ENCODE data around the gene SOX11. TPM values are rescaled to one million over a fixed set of nuclear protein-coding genes. Genes with fewer than 3 reads are reported as not detected.

SOX11 gene
- total RNA-seq, 1 experiment from 2014 or later = 0.02 TPM

DNA sequence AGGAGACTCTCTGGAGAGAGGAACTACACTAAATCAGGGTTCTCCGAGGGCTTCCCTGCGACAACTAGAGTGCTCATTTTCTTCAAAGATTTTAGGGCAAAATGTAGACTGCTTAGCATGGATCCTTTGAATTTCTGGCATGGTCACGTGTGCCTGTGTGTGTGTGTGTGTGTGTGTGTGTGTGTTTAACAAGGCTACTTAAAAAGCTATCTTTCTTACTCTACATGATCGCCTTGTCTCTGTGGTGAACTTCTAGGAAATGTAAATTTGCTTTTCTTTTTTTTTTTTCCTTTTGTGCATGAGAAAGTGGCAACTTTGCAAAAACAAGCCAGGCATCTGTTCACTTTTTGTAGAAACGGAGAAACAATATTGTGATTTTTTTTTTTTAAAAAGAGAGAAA, 43.9 kb downstream of the SOX11 start:
- no peaks in the 10 kb centered on the region for H3K36me3 ChIP-seq (ENCODE audit: control insufficient read depth in 1 of 2, insufficient read depth in 2 of 2, low read length in 2 of 2)
- H3K9me2 ChIP-seq (ENCODE audit: insufficient read depth) = no peaks in the 10 kb centered on the region
- BruUV-seq (replicated peaks) = no TSS peak
- CTCF ChIA-PET = no interaction called here
- no peak overlapping the region for H3K4me3 ChIP-seq (replicated peaks in 1 of 2; ENCODE audit: low read depth in 1 of 2, low read length in 2 of 2)
- RAD21 ChIA-PET (ENCODE audit: low non-redundant PET in 1 of 2, low total read pairs in 2 of 2, uncharacterized antibody in 2 of 2, unreplicated experiment in 2 of 2) = no interaction called here
- no peaks in the 10 kb centered on the region for H3K4me1 ChIP-seq (ENCODE audit: control insufficient read depth in 1 of 2, insufficient read depth in 2 of 2, low read length in 2 of 2)
- H3K4me2 ChIP-seq (ENCODE audit: low read length) = no peak overlapping the region
- H3K27me3 ChIP-seq (ENCODE audit: insufficient read depth, low read length) = no peaks in the 10 kb centered on the region
- intact Hi-C loops (cut with micrococcal nuclease) = no loop called here
- DNase-seq (ENCODE audit: low read depth, low spot score) (no peak), ATAC-seq (no peak)
- H3K9me3 ChIP-seq (ENCODE audit: control insufficient read depth in 1 of 2, insufficient read depth in 1 of 2, low read depth in 1 of 2, low read length in 2 of 2) = peaks cover 4 to 10% of the 10 kb centered on the region in 2 experiments; a peak in 2 of 4 replicates
- H4K20me1 ChIP-seq (ENCODE audit: insufficient read depth) = no peaks in the 10 kb centered on the region
- POLR2A ChIA-PET = no interaction called here
- TF ChIP-seq YY1 (IDR thresholded peaks at IDR 0.05; ENCODE audit: extremely low read depth, insufficient replicate concordance, low read depth, low read length) (no peak), SP1 (IDR thresholded peaks at IDR 0.05; ENCODE audit: low read depth) (no peak), TCF7L2 (IDR thresholded peaks at IDR 0.05; ENCODE audit: borderline replicate concordance, extremely low read depth, insufficient read depth, insufficient read length) (no peak), EZH2 (IDR thresholded peaks at IDR 0.05) (no peak), ZNF274 (IDR thresholded peaks at IDR 0.05; ENCODE audit: low read depth, low read length) (no peak)
- TF ChIP-seq, protein P1, sequence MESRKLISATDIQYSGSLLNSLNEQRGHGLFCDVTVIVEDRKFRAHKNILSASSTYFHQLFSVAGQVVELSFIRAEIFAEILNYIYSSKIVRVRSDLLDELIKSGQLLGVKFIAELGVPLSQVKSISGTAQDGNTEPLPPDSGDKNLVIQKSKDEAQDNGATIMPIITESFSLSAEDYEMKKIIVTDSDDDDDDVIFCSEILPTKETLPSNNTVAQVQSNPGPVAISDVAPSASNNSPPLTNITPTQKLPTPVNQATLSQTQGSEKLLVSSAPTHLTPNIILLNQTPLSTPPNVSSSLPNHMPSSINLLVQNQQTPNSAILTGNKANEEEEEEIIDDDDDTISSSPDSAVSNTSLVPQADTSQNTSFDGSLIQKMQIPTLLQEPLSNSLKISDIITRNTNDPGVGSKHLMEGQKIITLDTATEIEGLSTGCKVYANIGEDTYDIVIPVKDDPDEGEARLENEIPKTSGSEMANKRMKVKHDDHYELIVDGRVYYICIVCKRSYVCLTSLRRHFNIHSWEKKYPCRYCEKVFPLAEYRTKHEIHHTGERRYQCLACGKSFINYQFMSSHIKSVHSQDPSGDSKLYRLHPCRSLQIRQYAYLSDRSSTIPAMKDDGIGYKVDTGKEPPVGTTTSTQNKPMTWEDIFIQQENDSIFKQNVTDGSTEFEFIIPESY (IDR thresholded peaks at IDR 0.05; ENCODE audit: extremely low read depth, insufficient replicate concordance, low read length) = no peak
- no peak overlapping the region for H2AFZ ChIP-seq (ENCODE audit: low read depth, low read length, poor library complexity, severe bottlenecking)
- no peaks in the 10 kb centered on the region for H3K79me2 ChIP-seq (ENCODE audit: insufficient read depth, low read length)
- no peak overlapping the region for H3K27ac ChIP-seq (ENCODE audit: low read depth, low read length)
- H3K9ac ChIP-seq (ENCODE audit: low read length) = no peak overlapping the region

DNA sequence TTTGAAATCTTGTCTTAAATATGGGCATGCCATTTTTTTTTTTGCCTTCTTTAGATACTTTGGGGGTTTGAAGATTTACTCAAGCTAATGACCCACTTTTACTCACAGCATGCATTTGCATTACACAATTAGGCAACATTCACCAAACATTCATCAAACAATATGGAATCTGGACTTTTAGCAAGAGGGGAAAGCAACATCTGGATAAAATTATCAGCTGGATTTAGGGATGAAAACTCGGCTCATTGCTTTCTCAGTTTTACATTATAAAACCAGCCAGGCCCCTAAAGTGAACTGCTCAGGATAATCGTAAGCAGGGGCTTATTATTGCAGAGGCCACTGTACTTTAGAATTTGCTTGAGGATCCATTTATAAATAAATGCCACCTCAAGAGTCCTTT, 44.7 kb downstream of the SOX11 start:
- H3K9me2 ChIP-seq (ENCODE audit: insufficient read depth) = no peaks in the 10 kb centered on the region
- no peaks in the 10 kb centered on the region for H3K36me3 ChIP-seq (ENCODE audit: control insufficient read depth in 1 of 2, insufficient read depth in 2 of 2, low read length in 2 of 2)
- no peak overlapping the region for H3K4me2 ChIP-seq (ENCODE audit: low read length)
- no peaks in the 10 kb centered on the region for H3K4me1 ChIP-seq (ENCODE audit: control insufficient read depth in 1 of 2, insufficient read depth in 2 of 2, low read length in 2 of 2)
- no peaks in the 10 kb centered on the region for H4K20me1 ChIP-seq (ENCODE audit: insufficient read depth)
- H3K27me3 ChIP-seq (ENCODE audit: insufficient read depth, low read length) = no peaks in the 10 kb centered on the region
- H2AFZ ChIP-seq (ENCODE audit: low read depth, low read length, poor library complexity, severe bottlenecking) = no peak overlapping the region
- no peaks in the 10 kb centered on the region for H3K79me2 ChIP-seq (ENCODE audit: insufficient read depth, low read length)
- no peak overlapping the region for H3K27ac ChIP-seq (ENCODE audit: low read depth, low read length)
- H3K4me3 ChIP-seq (replicated peaks in 1 of 2; ENCODE audit: low read depth in 1 of 2, low read length in 2 of 2) = no peak overlapping the region
- peaks cover 2 to 18% of the 10 kb centered on the region in 2 experiments; a peak in 2 of 4 replicates for H3K9me3 ChIP-seq (ENCODE audit: control insufficient read depth in 1 of 2, insufficient read depth in 1 of 2, low read depth in 1 of 2, low read length in 2 of 2)
- H3K9ac ChIP-seq (ENCODE audit: low read length) = no peak overlapping the region
- POLR2A ChIA-PET = no interaction called here
- no peak for DNase-seq (ENCODE audit: low read depth, low spot score)
- BruUV-seq (replicated peaks) = no TSS peak
- no peak for ATAC-seq
- CTCF ChIA-PET = no interaction called here
- intact Hi-C loops (cut with micrococcal nuclease) = no loop called here
- RAD21 ChIA-PET (ENCODE audit: low non-redundant PET in 1 of 2, low total read pairs in 2 of 2, uncharacterized antibody in 2 of 2, unreplicated experiment in 2 of 2) = no interaction called here
- TF ChIP-seq MAX (IDR thresholded peaks at IDR 0.05) (no peak), CTCF (IDR thresholded peaks at IDR 0.05 in 2 of 3, conservative IDR thresholded peaks at IDR 0.05 in 1 of 3; ENCODE audit: borderline replicate concordance in 1 of 3, insufficient read depth in 1 of 3, low read depth in 2 of 3, low read length in 2 of 3) (no peak), RAD21 (IDR thresholded peaks at IDR 0.05; ENCODE audit: low read depth) (no peak), EZH2phosphoT487 (IDR thresholded peaks at IDR 0.05; ENCODE audit: borderline replicate concordance) (no peak), TCF7L2 (IDR thresholded peaks at IDR 0.05; ENCODE audit: borderline replicate concordance, extremely low read depth, insufficient read depth, insufficient read length) (no peak), SIN3A (IDR thresholded peaks at IDR 0.05; ENCODE audit: low read depth) (no peak)
- TF ChIP-seq, protein P2, sequence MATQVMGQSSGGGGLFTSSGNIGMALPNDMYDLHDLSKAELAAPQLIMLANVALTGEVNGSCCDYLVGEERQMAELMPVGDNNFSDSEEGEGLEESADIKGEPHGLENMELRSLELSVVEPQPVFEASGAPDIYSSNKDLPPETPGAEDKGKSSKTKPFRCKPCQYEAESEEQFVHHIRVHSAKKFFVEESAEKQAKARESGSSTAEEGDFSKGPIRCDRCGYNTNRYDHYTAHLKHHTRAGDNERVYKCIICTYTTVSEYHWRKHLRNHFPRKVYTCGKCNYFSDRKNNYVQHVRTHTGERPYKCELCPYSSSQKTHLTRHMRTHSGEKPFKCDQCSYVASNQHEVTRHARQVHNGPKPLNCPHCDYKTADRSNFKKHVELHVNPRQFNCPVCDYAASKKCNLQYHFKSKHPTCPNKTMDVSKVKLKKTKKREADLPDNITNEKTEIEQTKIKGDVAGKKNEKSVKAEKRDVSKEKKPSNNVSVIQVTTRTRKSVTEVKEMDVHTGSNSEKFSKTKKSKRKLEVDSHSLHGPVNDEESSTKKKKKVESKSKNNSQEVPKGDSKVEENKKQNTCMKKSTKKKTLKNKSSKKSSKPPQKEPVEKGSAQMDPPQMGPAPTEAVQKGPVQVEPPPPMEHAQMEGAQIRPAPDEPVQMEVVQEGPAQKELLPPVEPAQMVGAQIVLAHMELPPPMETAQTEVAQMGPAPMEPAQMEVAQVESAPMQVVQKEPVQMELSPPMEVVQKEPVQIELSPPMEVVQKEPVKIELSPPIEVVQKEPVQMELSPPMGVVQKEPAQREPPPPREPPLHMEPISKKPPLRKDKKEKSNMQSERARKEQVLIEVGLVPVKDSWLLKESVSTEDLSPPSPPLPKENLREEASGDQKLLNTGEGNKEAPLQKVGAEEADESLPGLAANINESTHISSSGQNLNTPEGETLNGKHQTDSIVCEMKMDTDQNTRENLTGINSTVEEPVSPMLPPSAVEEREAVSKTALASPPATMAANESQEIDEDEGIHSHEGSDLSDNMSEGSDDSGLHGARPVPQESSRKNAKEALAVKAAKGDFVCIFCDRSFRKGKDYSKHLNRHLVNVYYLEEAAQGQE (IDR thresholded peaks at IDR 0.05; ENCODE audit: low read depth) = no peak

Measured in HCT116 (cell line).